Measurements from ENCODE around the gene MYH9.
"Not testable (repeated sequence)": the region's sequence is repeated elsewhere in the genome, so short reads cannot be mapped to it uniquely, and the experiment has no call there.

Gene MYH9

DNA sequence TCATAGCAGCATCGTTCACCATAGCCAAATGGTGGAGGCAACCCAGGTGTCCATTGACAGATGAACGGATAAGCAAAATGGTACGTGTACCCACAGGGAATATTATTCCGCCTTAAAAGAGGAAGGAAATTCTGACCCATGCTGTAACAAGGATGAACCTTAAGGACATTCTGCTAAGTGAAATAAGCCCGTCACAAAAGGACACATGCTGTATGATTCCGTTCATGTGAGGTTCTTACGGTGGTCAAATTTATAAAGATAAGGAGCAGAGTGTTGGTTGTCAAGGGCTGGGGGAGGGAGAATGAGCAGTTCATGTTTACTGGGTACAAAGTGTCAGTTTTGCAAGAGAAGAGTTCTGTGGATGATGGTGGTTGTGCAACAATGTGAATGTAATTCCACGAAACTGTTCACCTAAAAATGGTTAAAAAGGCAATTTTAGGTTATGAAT is 108.5 kb downstream of the MYH9 start:
- H3K36me3 ChIP-seq (ENCODE audit: low read depth) = peaks cover 39% of the 10 kb centered on the region
- no peaks in the 10 kb centered on the region for H3K27me3 ChIP-seq (ENCODE audit: insufficient read depth, poor library complexity, severe bottlenecking)
- no peak overlapping the region for H3K4me3 ChIP-seq (ENCODE audit: severe bottlenecking)
- H3K4me1 ChIP-seq (ENCODE audit: insufficient read depth, poor library complexity, severe bottlenecking) = no peaks in the 10 kb centered on the region
- no peaks in the 10 kb centered on the region for H3K9me3 ChIP-seq (ENCODE audit: severe bottlenecking)
- no peak for TF ChIP-seq CTCF (IDR thresholded peaks at IDR 0.05; ENCODE audit: poor library complexity, severe bottlenecking)
- H3K27ac ChIP-seq (ENCODE audit: poor library complexity, severe bottlenecking) = no peak overlapping the region
- ATAC-seq (ENCODE audit: low read depth) (no peak), DNase-seq (ENCODE audit: low spot score) (no peak)

DNA sequence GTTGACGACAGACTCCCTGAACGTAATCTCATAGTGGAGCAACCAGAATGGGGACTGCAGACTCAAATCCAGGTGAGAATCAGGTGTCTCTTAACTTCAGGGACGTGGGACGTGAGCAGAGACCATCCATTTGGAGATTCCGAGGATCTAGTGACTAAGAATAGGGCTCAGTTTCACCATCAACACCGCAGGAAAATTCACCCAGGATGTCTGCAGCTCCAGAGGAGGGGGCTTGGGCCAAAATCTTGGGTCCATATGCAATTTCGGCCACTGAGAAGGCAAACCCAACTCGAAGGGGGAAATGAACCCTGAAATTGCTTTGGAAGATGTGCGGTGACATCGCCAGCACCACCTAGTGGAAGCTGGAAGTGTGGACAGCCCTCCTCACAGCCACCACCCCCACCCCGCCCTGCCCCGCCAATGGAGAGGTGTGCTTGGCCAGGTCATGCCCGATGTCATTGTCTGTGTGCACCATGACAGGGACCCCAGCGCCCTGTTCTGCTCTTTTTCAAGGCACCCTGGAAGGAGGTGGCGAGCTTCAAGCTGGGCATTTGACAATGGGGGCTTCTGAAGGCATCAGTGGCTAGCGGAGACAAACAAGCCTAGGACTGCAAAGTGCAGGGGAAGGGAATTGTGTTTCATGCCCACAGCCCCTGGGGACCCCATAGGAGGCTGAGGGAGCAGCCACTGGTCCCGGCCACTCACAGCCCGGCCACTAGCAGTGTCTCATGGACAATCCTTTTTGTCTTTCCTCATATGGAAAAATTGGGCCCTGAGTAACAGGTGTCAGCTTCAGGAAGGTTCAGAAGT is 110.1 kb downstream of the MYH9 start:
- peaks cover 24% of the 10 kb centered on the region for H3K36me3 ChIP-seq (ENCODE audit: low read depth)
- ATAC-seq (ENCODE audit: low read depth) (peak; percentile 59), DNase-seq (ENCODE audit: low spot score) (no peak)
- no peak overlapping the region for H3K27ac ChIP-seq (ENCODE audit: poor library complexity, severe bottlenecking)
- no peaks in the 10 kb centered on the region for H3K4me1 ChIP-seq (ENCODE audit: insufficient read depth, poor library complexity, severe bottlenecking)
- no peak overlapping the region for H3K4me3 ChIP-seq (ENCODE audit: severe bottlenecking)
- no peaks in the 10 kb centered on the region for H3K9me3 ChIP-seq (ENCODE audit: severe bottlenecking)
- peak; percentile 82 for TF ChIP-seq CTCF (IDR thresholded peaks at IDR 0.05; ENCODE audit: poor library complexity, severe bottlenecking)
- H3K27me3 ChIP-seq (ENCODE audit: insufficient read depth, poor library complexity, severe bottlenecking) = no peaks in the 10 kb centered on the region

DNA sequence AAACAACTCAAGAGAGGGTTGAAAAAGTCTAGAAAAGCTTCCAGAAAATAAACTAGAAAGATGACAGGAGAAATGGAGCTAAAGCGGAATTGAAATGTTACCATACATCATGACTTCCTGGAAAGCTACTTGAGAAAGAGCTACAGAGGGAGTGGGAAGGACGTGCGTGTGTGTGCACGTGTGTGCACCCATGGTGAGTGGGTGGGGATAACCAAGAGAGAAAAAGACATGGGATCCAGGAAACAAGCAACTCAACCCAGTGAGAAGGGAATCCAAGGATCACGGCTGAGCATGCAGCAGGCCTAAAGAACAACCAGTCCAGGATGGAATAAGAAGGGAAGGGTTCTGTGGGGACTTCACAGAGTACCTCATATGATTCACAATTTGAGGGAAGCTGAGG is 113.2 kb downstream of the MYH9 start:
- DNase-seq (ENCODE audit: low spot score) = no peak
- Histone ChIP-seq H3K9me3 (ENCODE audit: severe bottlenecking) (no peaks in the 10 kb centered on the region), H3K27me3 (ENCODE audit: insufficient read depth, poor library complexity, severe bottlenecking) (no peaks in the 10 kb centered on the region), H3K4me3 (ENCODE audit: severe bottlenecking) (no peak overlapping the region), H3K4me1 (ENCODE audit: insufficient read depth, poor library complexity, severe bottlenecking) (no peaks in the 10 kb centered on the region), H3K36me3 (ENCODE audit: low read depth) (no peaks in the 10 kb centered on the region), H3K27ac (ENCODE audit: poor library complexity, severe bottlenecking) (no peak overlapping the region)
- no peak for TF ChIP-seq CTCF (IDR thresholded peaks at IDR 0.05; ENCODE audit: poor library complexity, severe bottlenecking)
- ATAC-seq (ENCODE audit: low read depth) = 0 out of 3 replicates have a peak, but pooled peaks have one; percentile 1

DNA sequence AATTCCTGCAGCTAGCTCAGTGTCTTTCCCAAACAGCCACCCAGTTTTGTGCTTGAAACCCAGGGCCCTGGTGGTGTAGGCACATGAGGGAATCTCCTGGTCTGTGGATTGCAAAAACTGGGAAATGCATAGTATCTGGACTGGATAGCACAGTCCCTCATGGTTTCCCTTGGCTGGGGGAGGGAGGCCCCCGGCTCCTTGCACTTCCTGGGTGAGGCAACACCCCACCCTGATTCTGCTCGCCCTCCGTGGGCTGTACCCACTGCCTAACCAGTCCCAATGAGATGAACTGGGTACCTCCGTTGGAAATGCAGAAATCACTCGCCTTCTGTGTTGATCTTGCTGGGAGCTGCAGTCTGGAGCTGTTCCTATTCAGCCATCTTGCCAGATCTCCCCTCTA is 115.8 kb downstream of the MYH9 start:
- not testable (repeated sequence) for ATAC-seq (ENCODE audit: low read depth); H3K36me3 ChIP-seq (ENCODE audit: low read depth); H3K9me3 ChIP-seq (ENCODE audit: severe bottlenecking); H3K27ac ChIP-seq (ENCODE audit: poor library complexity, severe bottlenecking); H3K4me3 ChIP-seq (ENCODE audit: severe bottlenecking); H3K4me1 ChIP-seq (ENCODE audit: insufficient read depth, poor library complexity, severe bottlenecking); DNase-seq (ENCODE audit: low spot score); H3K27me3 ChIP-seq (ENCODE audit: insufficient read depth, poor library complexity, severe bottlenecking)

GRCh38 chr22:36271231-36271630 is 116.5 kb downstream of the MYH9 start:
- not testable (repeated sequence) for DNase-seq (ENCODE audit: low spot score); H3K4me3 ChIP-seq (ENCODE audit: severe bottlenecking); H3K4me1 ChIP-seq (ENCODE audit: insufficient read depth, poor library complexity, severe bottlenecking); H3K27me3 ChIP-seq (ENCODE audit: insufficient read depth, poor library complexity, severe bottlenecking); ATAC-seq (ENCODE audit: low read depth); H3K36me3 ChIP-seq (ENCODE audit: low read depth); H3K9me3 ChIP-seq (ENCODE audit: severe bottlenecking); H3K27ac ChIP-seq (ENCODE audit: poor library complexity, severe bottlenecking)
